Natural killer cell (primary cell): Measurements from ENCODE around the gene TNRC6B. TPM values are rescaled to one million over a fixed set of nuclear protein-coding genes. Genes with fewer than 3 reads are reported as not detected.

ENCODE experiments used
- ATAC-seq, 3 donors: fragments of 150-1000 bp in 2 of 3; fragments of 200-7000 bp in 1 of 3; cut with Tn5 transposase; 1 replicate in 1 of 3; 2 replicates in 2 of 3; pipeline ENCODE4 v1.10.0; 2021; ENCODE audit warnings: mild to moderate bottlenecking in 2 of 3, moderate library complexity in 2 of 3
- DNase-seq, 2 donors: peaks; one replicate each; pipeline versions ENCODE4 v3.0.0 to v3.0.0-alpha.2; 2013 to 2021; ENCODE audit warnings: mixed read lengths in 1 of 2
- H3K27ac ChIP-seq: one replicate; pipeline ENCODE4 v1.5.1; 2013; ENCODE audit warnings: mild to moderate bottlenecking, low read length
- H3K27me3 ChIP-seq: one replicate; pipeline ENCODE4 v1.6.1; 2013; ENCODE audit warnings: low read length; ENCODE audit not compliant: control insufficient read depth, insufficient read depth
- H3K36me3 ChIP-seq: one replicate; pipeline ENCODE4 v1.6.1; 2013; ENCODE audit warnings: low read length; ENCODE audit not compliant: control insufficient read depth, insufficient read depth
- H3K4me1 ChIP-seq: one replicate; pipeline ENCODE4 v1.6.1; 2013; ENCODE audit warnings: low read length; ENCODE audit not compliant: control insufficient read depth, insufficient read depth
- H3K4me3 ChIP-seq: one replicate; pipeline ENCODE4 v1.5.1; 2013; ENCODE audit warnings: low read length
- H3K9me3 ChIP-seq: one replicate; pipeline ENCODE4 v1.6.1; 2013; ENCODE audit warnings: low read length; ENCODE audit not compliant: control insufficient read depth, insufficient read depth
- H3K27ac Mint-ChIP-seq, 2 donors: one replicate each; pipeline ENCODE4 v1.8.0; 2022; ENCODE audit warnings: mild to moderate bottlenecking in 2 of 2, mixed read lengths in 2 of 2, moderate library complexity in 1 of 2
- H3K27me3 Mint-ChIP-seq, 2 donors: one replicate each; pipeline ENCODE4 v1.8.0; 2022; ENCODE audit warnings: low read depth in 2 of 2, mixed read lengths in 2 of 2
- H3K36me3 Mint-ChIP-seq: one replicate; pipeline ENCODE4 v1.8.0; 2022; ENCODE audit warnings: mixed read lengths
- H3K4me1 Mint-ChIP-seq, 2 donors: one replicate each; pipeline ENCODE4 v1.8.0; 2022; ENCODE audit warnings: mixed read lengths in 2 of 2
- H3K4me3 Mint-ChIP-seq: one replicate; pipeline ENCODE4 v1.8.0; 2022; ENCODE audit warnings: mild to moderate bottlenecking, moderate library complexity, mixed read lengths
- H3K9me3 Mint-ChIP-seq, 2 donors: one replicate each; pipeline ENCODE4 v1.8.0; 2022; ENCODE audit warnings: mixed read lengths in 2 of 2
- WGBS: methylation state at CpG from one replicate; pipeline ENCODE4 v1.1.7; 2013; ENCODE audit warnings: missing lambda C conversion rate; ENCODE audit not compliant: insufficient coverage; 5-methylcytosine and 5-hydroxymethylcytosine counted together
- intact Hi-C: fragments of 100-400 bp; cut with micrococcal nuclease; formaldehyde crosslinking; loops from one replicate; pipeline ENCODE4 v1.14.2; 2022
- total RNA-seq, 4 donors: library from RNA; stranded (reverse); fragments of 120-200 nt in 1 of 4; gene quantifications; one replicate each; pipeline versions ENCODE4 v1.2.3 to v1.2.4, GENCODE V29; 2013 to 2022
- TF ChIP-seq, protein P1 (sequence below): fragments of 200-600 bp; IDR thresholded peaks from one replicate; pipeline ENCODE4 v1.8.0; 2022; ENCODE audit warnings: antibody characterized with exemption

TNRC6B gene
- total RNA-seq, 3 donors from 2014 or later (not counting 1 experiment from before 2014, with no cell fraction given): 112 to 141 (median 138) TPM

DNA sequence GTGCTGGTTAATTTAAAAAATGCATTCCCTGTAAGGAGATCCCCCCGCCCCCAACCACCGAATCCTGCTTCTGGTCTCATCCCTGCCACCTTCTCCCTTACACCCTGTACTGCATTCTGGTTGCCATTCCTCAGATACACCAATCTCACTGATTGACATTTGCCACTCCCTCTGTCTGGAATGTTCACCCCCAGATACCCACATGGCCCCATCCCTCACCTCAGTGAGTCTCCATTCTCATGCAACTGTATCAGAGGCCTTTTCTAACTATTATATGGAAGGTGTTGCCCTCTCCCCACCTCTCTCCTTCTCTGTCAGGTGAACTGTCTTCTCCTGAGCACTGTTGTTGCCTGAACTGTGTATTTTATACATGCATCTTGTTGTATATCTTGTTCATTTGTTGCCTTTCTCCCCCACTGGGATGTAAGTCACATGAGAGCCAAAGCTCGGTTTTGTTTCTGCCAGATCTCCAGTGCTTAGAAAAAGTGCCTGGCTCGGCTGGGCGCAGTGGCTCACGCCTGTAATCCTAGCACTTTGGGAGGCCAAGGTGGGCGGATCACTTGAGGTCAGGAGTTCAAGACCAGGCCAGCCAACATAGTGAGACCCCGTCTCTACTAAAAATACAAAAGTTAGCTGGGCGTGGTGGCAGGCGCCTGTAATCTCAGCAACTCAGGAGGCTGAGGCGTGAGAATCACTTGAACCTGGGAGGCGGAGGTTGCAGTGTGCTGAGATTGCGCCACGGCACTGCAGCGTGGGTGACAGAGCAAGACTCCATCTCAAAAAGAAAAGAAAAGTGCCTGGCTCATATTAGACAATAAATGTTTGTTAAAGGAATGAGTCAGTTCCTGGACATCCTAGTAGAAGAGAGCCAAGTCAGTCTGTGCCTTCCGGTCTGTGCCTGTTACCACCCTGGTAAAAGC, 61.0 kb downstream of the TNRC6B start:
- Histone ChIP-seq H3K4me1 (peaks cover 54% of the 10 kb centered on the region), H3K27ac (no peak overlapping the region), H3K9me3 (no peaks in the 10 kb centered on the region), H3K4me3 (no peak overlapping the region), H3K27me3 (no peaks in the 10 kb centered on the region), H3K36me3 (peaks cover under 1% of the 10 kb centered on the region)
- intact Hi-C loops: no loop called here
- Mint-ChIP-seq H3K27me3 (no peaks in the 10 kb centered on the region), H3K27ac (peak overlapping the region; percentile 53 to 77), H3K4me1 (peaks cover 68 to 83% of the 10 kb centered on the region in 2 donors), H3K36me3 (no peaks in the 10 kb centered on the region), H3K4me3 (no peak overlapping the region), H3K9me3 (no peaks in the 10 kb centered on the region)
- 80% methylated on average over 16 of the region's 16 CpGs for WGBS
- ATAC-seq: no peak
- peak in 1 of 2 donors; percentile 26 for DNase-seq
- TF ChIP-seq, protein P1, sequence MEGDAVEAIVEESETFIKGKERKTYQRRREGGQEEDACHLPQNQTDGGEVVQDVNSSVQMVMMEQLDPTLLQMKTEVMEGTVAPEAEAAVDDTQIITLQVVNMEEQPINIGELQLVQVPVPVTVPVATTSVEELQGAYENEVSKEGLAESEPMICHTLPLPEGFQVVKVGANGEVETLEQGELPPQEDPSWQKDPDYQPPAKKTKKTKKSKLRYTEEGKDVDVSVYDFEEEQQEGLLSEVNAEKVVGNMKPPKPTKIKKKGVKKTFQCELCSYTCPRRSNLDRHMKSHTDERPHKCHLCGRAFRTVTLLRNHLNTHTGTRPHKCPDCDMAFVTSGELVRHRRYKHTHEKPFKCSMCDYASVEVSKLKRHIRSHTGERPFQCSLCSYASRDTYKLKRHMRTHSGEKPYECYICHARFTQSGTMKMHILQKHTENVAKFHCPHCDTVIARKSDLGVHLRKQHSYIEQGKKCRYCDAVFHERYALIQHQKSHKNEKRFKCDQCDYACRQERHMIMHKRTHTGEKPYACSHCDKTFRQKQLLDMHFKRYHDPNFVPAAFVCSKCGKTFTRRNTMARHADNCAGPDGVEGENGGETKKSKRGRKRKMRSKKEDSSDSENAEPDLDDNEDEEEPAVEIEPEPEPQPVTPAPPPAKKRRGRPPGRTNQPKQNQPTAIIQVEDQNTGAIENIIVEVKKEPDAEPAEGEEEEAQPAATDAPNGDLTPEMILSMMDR: no peak

DNA sequence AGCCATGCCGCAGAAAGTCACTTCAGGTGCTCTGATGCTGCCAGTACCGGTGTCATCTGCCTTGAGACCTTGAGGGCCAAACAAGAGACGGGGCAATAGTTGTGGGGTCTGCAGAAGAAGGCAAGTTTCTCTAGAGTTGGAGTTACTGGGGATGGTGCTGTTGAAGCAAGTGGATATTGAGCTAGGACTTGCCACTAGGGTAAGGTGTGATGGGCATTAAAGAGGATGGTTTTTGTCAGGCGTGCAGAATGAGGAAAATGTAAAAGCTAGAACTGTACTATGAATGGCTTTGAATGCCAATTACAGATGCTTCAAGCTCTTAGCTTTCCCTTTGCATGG, 61.6 kb downstream of the TNRC6B start:
- H3K27ac Mint-ChIP-seq: peak overlapping the region; percentile 53 to 77
- H3K4me1 Mint-ChIP-seq: peaks cover 74 to 85% of the 10 kb centered on the region in 2 donors
- H3K4me1 ChIP-seq: peaks cover 60% of the 10 kb centered on the region
- H3K27ac ChIP-seq: no peak overlapping the region
- WGBS: 94% methylated on average over 4 of the region's 4 CpGs
- TF ChIP-seq, protein P1: no peak
- H3K9me3 ChIP-seq: no peaks in the 10 kb centered on the region
- DNase-seq (no peak), ATAC-seq (no peak)
- no peaks in the 10 kb centered on the region for H3K27me3 ChIP-seq
- H3K36me3 Mint-ChIP-seq: no peaks in the 10 kb centered on the region
- no peaks in the 10 kb centered on the region for H3K36me3 ChIP-seq
- no peaks in the 10 kb centered on the region for H3K9me3 Mint-ChIP-seq
- no peak overlapping the region for H3K4me3 Mint-ChIP-seq
- no peak overlapping the region for H3K4me3 ChIP-seq
- intact Hi-C loops: no loop called here
- no peaks in the 10 kb centered on the region for H3K27me3 Mint-ChIP-seq

DNA sequence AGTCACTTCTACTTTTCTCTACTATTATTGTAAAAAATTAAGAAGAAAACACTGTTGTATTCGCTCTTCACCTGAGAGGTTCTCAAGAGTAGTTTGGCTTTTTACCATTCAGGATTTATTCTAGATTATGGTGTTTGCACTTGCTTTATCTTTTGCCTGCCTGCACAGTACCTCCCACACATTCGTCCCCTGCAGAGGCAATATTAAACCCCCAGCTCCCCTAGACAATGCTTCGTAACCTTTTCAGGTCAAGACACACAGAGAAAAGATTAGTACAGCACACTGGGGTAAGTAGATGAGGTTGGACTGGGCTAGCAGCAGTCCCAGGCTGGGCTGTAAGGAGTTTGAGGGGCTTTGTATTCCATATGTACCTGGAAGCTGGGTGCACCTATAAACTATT, 62.4 kb downstream of the TNRC6B start:
- Histone ChIP-seq H3K27ac (no peak overlapping the region), H3K4me3 (no peak overlapping the region), H3K4me1 (peaks cover 64% of the 10 kb centered on the region), H3K36me3 (no peaks in the 10 kb centered on the region), H3K27me3 (no peaks in the 10 kb centered on the region), H3K9me3 (no peaks in the 10 kb centered on the region)
- H3K9me3 Mint-ChIP-seq: no peaks in the 10 kb centered on the region
- no peak for DNase-seq
- TF ChIP-seq, protein P1: no peak
- no peak for ATAC-seq
- 83% methylated on average over 1 of the region's 3 CpGs for WGBS
- no peaks in the 10 kb centered on the region for H3K36me3 Mint-ChIP-seq
- peak overlapping the region; percentile 70 to 81 for H3K27ac Mint-ChIP-seq
- H3K4me1 Mint-ChIP-seq: peaks cover 74 to 85% of the 10 kb centered on the region in 2 donors
- intact Hi-C loops: loop anchor here (5.0 kb wide), 1 partner anchor 193 kb away; no protein-coding TSS in a partner anchor
- H3K4me3 Mint-ChIP-seq: peak overlapping the region; percentile 25
- H3K27me3 Mint-ChIP-seq: no peaks in the 10 kb centered on the region
